Hematopoietic multipotent progenitor cell treated with erythropoietin and hydrocortisone succinate and interleukin-3 and kit ligand, for 17 days (in vitro differentiated cells): ENCODE measurements around the gene TLR3.
"Not testable (repeated sequence)": the region's sequence is repeated elsewhere in the genome, so short reads cannot be mapped to it uniquely, and the experiment has no call there.

Experiments used
- DNase-seq: peaks from one replicate; pipeline ENCODE4 v3.0.0-alpha.2; 2015; ENCODE audit warnings: low spot score

Gene TLR3

GRCh38 chr4:186047501-186047900 is 21.5 kb upstream of the TLR3 start:
- not testable (repeated sequence) for DNase-seq

GRCh38 chr4:186050135-186050534 is 18.8 kb upstream of the TLR3 start:
- not testable (repeated sequence) for DNase-seq

GRCh38 chr4:186051096-186051495 is 17.9 kb upstream of the TLR3 start:
- DNase-seq: no peak

- DNase-seq: no peak
Measured at GRCh38 chr4:186058253-186058979, 10.5 kb upstream of the TLR3 start.

GRCh38 chr4:186058980-186059316 is 10.0 kb upstream of the TLR3 start:
- no peak for DNase-seq

GRCh38 chr4:186061921-186062320 is 7.0 kb upstream of the TLR3 start:
- DNase-seq: no peak

- peak; percentile 14 for DNase-seq
Measured at GRCh38 chr4:186067757-186068385, 1.1 kb upstream of the TLR3 start.

GRCh38 chr4:186069729-186070128 is 773 bp downstream of the TLR3 start:
- DNase-seq: no peak

- no peak for DNase-seq
Measured at GRCh38 chr4:186072516-186072915, 3.6 kb downstream of the TLR3 start.

GRCh38 chr4:186074189-186074588 is 5.2 kb downstream of the TLR3 start:
- DNase-seq: no peak

- DNase-seq: no peak
Measured at GRCh38 chr4:186078981-186079638, 10.2 kb downstream of the TLR3 start.

- DNase-seq: no peak
Measured at GRCh38 chr4:186079694-186080093, 10.7 kb downstream of the TLR3 start.

- no peak for DNase-seq
Measured at GRCh38 chr4:186081202-186081807, 12.3 kb downstream of the TLR3 start.

- no peak for DNase-seq
Measured at GRCh38 chr4:186082221-186082620, 13.3 kb downstream of the TLR3 start.

- no peak for DNase-seq
Measured at GRCh38 chr4:186088523-186088922, 19.6 kb downstream of the TLR3 start.

GRCh38 chr4:186092296-186092695 is 23.3 kb downstream of the TLR3 start:
- DNase-seq: no peak

- no peak for DNase-seq
Measured at GRCh38 chr4:186095406-186095805, 26.4 kb downstream of the TLR3 start.

- DNase-seq: no peak
Measured at GRCh38 chr4:186096681-186097165, 27.8 kb downstream of the TLR3 start.

- no peak for DNase-seq
Measured at GRCh38 chr4:186097386-186097785, 28.4 kb downstream of the TLR3 start.

- DNase-seq: no peak
Measured at GRCh38 chr4:186102931-186103330, 34.0 kb downstream of the TLR3 start.

- no peak for DNase-seq
Measured at GRCh38 chr4:186104114-186104889, 35.3 kb downstream of the TLR3 start, which contains the start of gene FAM149A. FAM149A (plus strand) TSS chr4:186104704.
